Measurements from ENCODE around the gene OGA. TPM values are rescaled to one million over a fixed set of nuclear protein-coding genes. Genes with fewer than 3 reads are reported as not detected.

The OGA gene
- total and polyA plus RNA-seq, 9 of the 15 experiments (the other 6 are each of a cell fraction or from before 2014, with no cell fraction given), result 13.5 to 73.5 (median 59.5) TPM

DNA sequence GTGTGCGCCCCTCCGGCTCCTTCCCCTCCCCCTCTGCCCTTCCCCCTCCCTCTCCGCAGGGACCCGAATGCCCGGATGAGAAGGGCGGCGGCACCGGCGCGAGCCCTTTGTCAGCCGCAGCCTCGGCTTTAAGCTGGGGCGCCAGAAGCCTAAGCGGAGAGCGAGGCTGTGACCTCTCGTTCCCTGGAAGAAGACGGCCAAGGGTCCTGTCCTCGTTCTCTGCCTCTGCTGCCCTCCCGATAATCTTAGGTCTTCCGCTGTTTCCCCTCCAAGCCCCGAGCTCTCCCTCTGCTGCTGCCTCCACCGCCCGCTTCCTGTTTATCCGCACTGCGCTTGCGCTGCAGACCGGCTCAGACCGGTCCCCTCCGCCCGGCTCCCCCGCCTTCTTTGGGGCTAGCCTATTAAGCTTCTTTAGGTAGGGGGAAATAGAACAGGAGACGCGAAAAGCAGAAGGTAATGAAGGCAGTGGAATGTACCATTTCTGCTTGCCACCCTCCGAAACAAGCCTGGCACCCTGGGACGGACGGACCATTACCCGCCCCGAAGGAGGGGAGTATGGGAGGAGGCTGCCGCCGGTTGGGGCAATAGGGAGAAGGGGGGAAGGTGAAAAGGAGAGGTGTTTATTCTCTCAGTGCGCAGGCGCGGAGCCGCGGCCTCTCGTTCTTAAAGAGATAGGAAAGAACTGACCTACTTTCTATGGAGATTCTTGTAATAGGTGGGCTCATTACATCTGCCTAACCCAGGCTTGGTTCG is at the start of gene OGA (continued):
- TF ChIP-seq, protein P1, sequence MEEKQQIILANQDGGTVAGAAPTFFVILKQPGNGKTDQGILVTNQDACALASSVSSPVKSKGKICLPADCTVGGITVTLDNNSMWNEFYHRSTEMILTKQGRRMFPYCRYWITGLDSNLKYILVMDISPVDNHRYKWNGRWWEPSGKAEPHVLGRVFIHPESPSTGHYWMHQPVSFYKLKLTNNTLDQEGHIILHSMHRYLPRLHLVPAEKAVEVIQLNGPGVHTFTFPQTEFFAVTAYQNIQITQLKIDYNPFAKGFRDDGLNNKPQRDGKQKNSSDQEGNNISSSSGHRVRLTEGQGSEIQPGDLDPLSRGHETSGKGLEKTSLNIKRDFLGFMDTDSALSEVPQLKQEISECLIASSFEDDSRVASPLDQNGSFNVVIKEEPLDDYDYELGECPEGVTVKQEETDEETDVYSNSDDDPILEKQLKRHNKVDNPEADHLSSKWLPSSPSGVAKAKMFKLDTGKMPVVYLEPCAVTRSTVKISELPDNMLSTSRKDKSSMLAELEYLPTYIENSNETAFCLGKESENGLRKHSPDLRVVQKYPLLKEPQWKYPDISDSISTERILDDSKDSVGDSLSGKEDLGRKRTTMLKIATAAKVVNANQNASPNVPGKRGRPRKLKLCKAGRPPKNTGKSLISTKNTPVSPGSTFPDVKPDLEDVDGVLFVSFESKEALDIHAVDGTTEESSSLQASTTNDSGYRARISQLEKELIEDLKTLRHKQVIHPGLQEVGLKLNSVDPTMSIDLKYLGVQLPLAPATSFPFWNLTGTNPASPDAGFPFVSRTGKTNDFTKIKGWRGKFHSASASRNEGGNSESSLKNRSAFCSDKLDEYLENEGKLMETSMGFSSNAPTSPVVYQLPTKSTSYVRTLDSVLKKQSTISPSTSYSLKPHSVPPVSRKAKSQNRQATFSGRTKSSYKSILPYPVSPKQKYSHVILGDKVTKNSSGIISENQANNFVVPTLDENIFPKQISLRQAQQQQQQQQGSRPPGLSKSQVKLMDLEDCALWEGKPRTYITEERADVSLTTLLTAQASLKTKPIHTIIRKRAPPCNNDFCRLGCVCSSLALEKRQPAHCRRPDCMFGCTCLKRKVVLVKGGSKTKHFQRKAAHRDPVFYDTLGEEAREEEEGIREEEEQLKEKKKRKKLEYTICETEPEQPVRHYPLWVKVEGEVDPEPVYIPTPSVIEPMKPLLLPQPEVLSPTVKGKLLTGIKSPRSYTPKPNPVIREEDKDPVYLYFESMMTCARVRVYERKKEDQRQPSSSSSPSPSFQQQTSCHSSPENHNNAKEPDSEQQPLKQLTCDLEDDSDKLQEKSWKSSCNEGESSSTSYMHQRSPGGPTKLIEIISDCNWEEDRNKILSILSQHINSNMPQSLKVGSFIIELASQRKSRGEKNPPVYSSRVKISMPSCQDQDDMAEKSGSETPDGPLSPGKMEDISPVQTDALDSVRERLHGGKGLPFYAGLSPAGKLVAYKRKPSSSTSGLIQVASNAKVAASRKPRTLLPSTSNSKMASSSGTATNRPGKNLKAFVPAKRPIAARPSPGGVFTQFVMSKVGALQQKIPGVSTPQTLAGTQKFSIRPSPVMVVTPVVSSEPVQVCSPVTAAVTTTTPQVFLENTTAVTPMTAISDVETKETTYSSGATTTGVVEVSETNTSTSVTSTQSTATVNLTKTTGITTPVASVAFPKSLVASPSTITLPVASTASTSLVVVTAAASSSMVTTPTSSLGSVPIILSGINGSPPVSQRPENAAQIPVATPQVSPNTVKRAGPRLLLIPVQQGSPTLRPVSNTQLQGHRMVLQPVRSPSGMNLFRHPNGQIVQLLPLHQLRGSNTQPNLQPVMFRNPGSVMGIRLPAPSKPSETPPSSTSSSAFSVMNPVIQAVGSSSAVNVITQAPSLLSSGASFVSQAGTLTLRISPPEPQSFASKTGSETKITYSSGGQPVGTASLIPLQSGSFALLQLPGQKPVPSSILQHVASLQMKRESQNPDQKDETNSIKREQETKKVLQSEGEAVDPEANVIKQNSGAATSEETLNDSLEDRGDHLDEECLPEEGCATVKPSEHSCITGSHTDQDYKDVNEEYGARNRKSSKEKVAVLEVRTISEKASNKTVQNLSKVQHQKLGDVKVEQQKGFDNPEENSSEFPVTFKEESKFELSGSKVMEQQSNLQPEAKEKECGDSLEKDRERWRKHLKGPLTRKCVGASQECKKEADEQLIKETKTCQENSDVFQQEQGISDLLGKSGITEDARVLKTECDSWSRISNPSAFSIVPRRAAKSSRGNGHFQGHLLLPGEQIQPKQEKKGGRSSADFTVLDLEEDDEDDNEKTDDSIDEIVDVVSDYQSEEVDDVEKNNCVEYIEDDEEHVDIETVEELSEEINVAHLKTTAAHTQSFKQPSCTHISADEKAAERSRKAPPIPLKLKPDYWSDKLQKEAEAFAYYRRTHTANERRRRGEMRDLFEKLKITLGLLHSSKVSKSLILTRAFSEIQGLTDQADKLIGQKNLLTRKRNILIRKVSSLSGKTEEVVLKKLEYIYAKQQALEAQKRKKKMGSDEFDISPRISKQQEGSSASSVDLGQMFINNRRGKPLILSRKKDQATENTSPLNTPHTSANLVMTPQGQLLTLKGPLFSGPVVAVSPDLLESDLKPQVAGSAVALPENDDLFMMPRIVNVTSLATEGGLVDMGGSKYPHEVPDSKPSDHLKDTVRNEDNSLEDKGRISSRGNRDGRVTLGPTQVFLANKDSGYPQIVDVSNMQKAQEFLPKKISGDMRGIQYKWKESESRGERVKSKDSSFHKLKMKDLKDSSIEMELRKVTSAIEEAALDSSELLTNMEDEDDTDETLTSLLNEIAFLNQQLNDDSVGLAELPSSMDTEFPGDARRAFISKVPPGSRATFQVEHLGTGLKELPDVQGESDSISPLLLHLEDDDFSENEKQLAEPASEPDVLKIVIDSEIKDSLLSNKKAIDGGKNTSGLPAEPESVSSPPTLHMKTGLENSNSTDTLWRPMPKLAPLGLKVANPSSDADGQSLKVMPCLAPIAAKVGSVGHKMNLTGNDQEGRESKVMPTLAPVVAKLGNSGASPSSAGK (IDR thresholded peaks at IDR 0.05), result no peak
- peak in 1 of 2 experiments; percentile 42; a peak in 1 of 4 replicates for TF ChIP-seq SIX5 (IDR thresholded peaks at IDR 0.05; ENCODE audit: borderline replicate concordance in 1 of 2, insufficient read depth in 1 of 2, low read depth in 1 of 2, low read length in 2 of 2)
- TF ChIP-seq CEBPG (CRISPR knock-in tag; IDR thresholded peaks at IDR 0.05), result no peak
- TF ChIP-seq CEBPG (tag; conservative IDR thresholded peaks at IDR 0.05 in 1 of 2, IDR thresholded peaks at IDR 0.05 in 1 of 2), result no peak
- TF ChIP-seq U2AF1 (optimal IDR thresholded peaks at IDR 0.05; ENCODE audit: low read depth, low read length), result no peak
- TF ChIP-seq HDGF (IDR thresholded peaks at IDR 0.05), result no peak
- TF ChIP-seq NBN (IDR thresholded peaks at IDR 0.05; ENCODE audit: low read depth), result peak; percentile 44; the same call in 1 of the 2 replicates
- peak; percentile 25 for TF ChIP-seq KAT2B (IDR thresholded peaks at IDR 0.05; ENCODE audit: low read depth, low read length)
- TF ChIP-seq, protein P2, sequence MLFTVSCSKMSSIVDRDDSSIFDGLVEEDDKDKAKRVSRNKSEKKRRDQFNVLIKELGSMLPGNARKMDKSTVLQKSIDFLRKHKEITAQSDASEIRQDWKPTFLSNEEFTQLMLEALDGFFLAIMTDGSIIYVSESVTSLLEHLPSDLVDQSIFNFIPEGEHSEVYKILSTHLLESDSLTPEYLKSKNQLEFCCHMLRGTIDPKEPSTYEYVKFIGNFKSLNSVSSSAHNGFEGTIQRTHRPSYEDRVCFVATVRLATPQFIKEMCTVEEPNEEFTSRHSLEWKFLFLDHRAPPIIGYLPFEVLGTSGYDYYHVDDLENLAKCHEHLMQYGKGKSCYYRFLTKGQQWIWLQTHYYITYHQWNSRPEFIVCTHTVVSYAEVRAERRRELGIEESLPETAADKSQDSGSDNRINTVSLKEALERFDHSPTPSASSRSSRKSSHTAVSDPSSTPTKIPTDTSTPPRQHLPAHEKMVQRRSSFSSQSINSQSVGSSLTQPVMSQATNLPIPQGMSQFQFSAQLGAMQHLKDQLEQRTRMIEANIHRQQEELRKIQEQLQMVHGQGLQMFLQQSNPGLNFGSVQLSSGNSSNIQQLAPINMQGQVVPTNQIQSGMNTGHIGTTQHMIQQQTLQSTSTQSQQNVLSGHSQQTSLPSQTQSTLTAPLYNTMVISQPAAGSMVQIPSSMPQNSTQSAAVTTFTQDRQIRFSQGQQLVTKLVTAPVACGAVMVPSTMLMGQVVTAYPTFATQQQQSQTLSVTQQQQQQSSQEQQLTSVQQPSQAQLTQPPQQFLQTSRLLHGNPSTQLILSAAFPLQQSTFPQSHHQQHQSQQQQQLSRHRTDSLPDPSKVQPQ (CRISPR knock-in tag; IDR thresholded peaks at IDR 0.05; ENCODE audit: borderline replicate concordance), result no peak
- TF ChIP-seq, protein P3, sequence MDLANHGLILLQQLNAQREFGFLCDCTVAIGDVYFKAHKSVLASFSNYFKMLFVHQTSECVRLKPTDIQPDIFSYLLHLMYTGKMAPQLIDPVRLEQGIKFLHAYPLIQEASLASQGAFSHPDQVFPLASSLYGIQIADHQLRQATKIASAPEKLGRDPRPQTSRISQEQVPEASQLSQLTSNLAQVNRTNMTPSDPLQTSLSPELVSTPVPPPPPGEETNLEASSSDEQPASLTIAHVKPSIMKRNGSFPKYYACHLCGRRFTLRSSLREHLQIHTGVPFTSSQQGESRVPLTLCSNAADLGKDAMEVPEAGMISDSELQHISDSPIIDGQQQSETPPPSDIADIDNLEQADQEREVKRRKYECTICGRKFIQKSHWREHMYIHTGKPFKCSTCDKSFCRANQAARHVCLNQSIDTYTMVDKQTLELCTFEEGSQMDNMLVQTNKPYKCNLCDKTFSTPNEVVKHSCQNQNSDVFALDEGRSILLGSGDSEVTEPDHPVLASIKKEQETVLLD (IDR thresholded peaks at IDR 0.05), result peak; percentile 81; the same call in 1 of the 2 replicates
- TF ChIP-seq POLR2A (conservative IDR thresholded peaks at IDR 0.05), result peak; percentile 96

Measured in K562 (cell line).